ENCODE measurements around the gene NXNL1. TPM values are rescaled to one million over a fixed set of nuclear protein-coding genes. Genes with fewer than 3 reads are reported as not detected.

Gene NXNL1
- total RNA-seq, 1 experiment from 2014 or later: not detected

GRCh38 chr19:17415121-17415520 is 45.6 kb downstream of the NXNL1 start:
- TF ChIP-seq POLR2AphosphoS5 (IDR thresholded peaks at IDR 0.05; ENCODE audit: low read depth, low read length): no peak
- no peak for TF ChIP-seq TCF7L2 (IDR thresholded peaks at IDR 0.05; ENCODE audit: low read depth, low read length)
- TF ChIP-seq, protein P1, sequence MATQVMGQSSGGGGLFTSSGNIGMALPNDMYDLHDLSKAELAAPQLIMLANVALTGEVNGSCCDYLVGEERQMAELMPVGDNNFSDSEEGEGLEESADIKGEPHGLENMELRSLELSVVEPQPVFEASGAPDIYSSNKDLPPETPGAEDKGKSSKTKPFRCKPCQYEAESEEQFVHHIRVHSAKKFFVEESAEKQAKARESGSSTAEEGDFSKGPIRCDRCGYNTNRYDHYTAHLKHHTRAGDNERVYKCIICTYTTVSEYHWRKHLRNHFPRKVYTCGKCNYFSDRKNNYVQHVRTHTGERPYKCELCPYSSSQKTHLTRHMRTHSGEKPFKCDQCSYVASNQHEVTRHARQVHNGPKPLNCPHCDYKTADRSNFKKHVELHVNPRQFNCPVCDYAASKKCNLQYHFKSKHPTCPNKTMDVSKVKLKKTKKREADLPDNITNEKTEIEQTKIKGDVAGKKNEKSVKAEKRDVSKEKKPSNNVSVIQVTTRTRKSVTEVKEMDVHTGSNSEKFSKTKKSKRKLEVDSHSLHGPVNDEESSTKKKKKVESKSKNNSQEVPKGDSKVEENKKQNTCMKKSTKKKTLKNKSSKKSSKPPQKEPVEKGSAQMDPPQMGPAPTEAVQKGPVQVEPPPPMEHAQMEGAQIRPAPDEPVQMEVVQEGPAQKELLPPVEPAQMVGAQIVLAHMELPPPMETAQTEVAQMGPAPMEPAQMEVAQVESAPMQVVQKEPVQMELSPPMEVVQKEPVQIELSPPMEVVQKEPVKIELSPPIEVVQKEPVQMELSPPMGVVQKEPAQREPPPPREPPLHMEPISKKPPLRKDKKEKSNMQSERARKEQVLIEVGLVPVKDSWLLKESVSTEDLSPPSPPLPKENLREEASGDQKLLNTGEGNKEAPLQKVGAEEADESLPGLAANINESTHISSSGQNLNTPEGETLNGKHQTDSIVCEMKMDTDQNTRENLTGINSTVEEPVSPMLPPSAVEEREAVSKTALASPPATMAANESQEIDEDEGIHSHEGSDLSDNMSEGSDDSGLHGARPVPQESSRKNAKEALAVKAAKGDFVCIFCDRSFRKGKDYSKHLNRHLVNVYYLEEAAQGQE (IDR thresholded peaks at IDR 0.05; ENCODE audit: insufficient read depth in 1 of 2, low read depth in 2 of 2, low read length in 1 of 2): no peak
- no peak for TF ChIP-seq SIN3A (IDR thresholded peaks at IDR 0.05; ENCODE audit: borderline replicate concordance, insufficient read depth, low read depth, low read length)
- TF ChIP-seq, protein P2, sequence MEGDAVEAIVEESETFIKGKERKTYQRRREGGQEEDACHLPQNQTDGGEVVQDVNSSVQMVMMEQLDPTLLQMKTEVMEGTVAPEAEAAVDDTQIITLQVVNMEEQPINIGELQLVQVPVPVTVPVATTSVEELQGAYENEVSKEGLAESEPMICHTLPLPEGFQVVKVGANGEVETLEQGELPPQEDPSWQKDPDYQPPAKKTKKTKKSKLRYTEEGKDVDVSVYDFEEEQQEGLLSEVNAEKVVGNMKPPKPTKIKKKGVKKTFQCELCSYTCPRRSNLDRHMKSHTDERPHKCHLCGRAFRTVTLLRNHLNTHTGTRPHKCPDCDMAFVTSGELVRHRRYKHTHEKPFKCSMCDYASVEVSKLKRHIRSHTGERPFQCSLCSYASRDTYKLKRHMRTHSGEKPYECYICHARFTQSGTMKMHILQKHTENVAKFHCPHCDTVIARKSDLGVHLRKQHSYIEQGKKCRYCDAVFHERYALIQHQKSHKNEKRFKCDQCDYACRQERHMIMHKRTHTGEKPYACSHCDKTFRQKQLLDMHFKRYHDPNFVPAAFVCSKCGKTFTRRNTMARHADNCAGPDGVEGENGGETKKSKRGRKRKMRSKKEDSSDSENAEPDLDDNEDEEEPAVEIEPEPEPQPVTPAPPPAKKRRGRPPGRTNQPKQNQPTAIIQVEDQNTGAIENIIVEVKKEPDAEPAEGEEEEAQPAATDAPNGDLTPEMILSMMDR (IDR thresholded peaks at IDR 0.05): no peak
- in situ Hi-C loops (cut with HindIII; ENCODE audit: low pct_unique_long_range_greater_than_20kb, low sequenced_read_pairs) (no loop called here), intact Hi-C loops (cut with micrococcal nuclease; ENCODE audit: unreplicated experiment) (no loop called here)
- H3K4me3 ChIP-seq (ENCODE audit: low read depth in 2 of 2, low read length in 2 of 2): no peak overlapping the region
- CTCF ChIA-PET: no interaction called here
- POLR2A ChIA-PET: no interaction called here
- no peaks in the 10 kb centered on the region; the same call in 1 of the 2 replicates for H3K36me3 ChIP-seq (ENCODE audit: control insufficient read depth, insufficient read depth, low read length)
- no peaks in the 10 kb centered on the region for H3K27me3 ChIP-seq (ENCODE audit: control insufficient read depth, insufficient read depth, low read length)
- H3K27ac ChIP-seq (ENCODE audit: low read length): no peak overlapping the region
- BruUV-seq (replicated peaks): no TSS peak
- no peak for DNase-seq (ENCODE audit: low read depth, low spot score)
- H3K9me3 ChIP-seq (ENCODE audit: control insufficient read depth, insufficient read depth, low read depth, low read length): no peaks in the 10 kb centered on the region
- H3K4me1 ChIP-seq (ENCODE audit: control insufficient read depth, insufficient read depth, low read length): peaks cover 6% of the 10 kb centered on the region; the same call in 1 of the 2 replicates
- ATAC-seq: no peak

DNA sequence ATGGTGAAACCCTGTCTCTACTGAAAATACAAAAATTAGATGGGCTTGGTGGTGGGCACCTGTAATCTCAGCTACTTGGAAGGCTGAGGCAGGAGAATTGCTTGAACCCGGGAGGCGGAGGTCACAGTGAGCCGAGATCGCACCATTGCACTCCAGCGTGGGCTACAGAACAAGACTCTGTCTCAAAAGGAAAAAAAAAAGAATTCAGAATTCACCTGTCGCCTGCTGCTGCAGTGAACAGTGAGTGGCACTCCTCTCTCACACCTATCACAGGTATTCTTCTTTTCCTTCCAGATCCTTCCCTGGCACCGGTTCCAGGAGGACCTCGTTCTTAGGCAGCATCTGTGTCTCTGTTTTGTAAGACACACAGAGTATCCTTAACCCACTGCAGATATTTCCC is 46.6 kb downstream of the NXNL1 start:
- BruUV-seq (replicated peaks): no TSS peak
- TF ChIP-seq, protein P2 (IDR thresholded peaks at IDR 0.05): no peak
- no peak for TF ChIP-seq SIN3A (IDR thresholded peaks at IDR 0.05; ENCODE audit: borderline replicate concordance, insufficient read depth, low read depth, low read length)
- TF ChIP-seq, protein P1 (IDR thresholded peaks at IDR 0.05; ENCODE audit: insufficient read depth in 1 of 2, low read depth in 2 of 2, low read length in 1 of 2): no peak
- no peak for TF ChIP-seq TCF7L2 (IDR thresholded peaks at IDR 0.05; ENCODE audit: low read depth, low read length)
- POLR2A ChIA-PET: no interaction called here
- CTCF ChIA-PET: interaction anchor here (0.6 kb wide), 1 partner anchor 51 kb away, joined by 3 read pairs; no protein-coding TSS in a partner anchor
- Histone ChIP-seq H3K27me3 (ENCODE audit: control insufficient read depth, insufficient read depth, low read length) (no peaks in the 10 kb centered on the region), H3K27ac (ENCODE audit: low read length) (no peak overlapping the region), H3K36me3 (ENCODE audit: control insufficient read depth, insufficient read depth, low read length) (no peaks in the 10 kb centered on the region), H3K9me3 (ENCODE audit: control insufficient read depth, insufficient read depth, low read depth, low read length) (no peaks in the 10 kb centered on the region), H3K4me1 (ENCODE audit: control insufficient read depth, insufficient read depth, low read length) (peaks cover 5% of the 10 kb centered on the region; the same call in 1 of the 2 replicates), H3K4me3 (ENCODE audit: low read depth in 2 of 2, low read length in 2 of 2) (no peak overlapping the region)
- intact Hi-C loops (cut with micrococcal nuclease; ENCODE audit: unreplicated experiment) (no loop called here), in situ Hi-C loops (cut with HindIII; ENCODE audit: low pct_unique_long_range_greater_than_20kb, low sequenced_read_pairs) (no loop called here)
- no peak for DNase-seq (ENCODE audit: low read depth, low spot score)
- no peak for ATAC-seq

Measured in Panc1 (cell line).